Esophagus mucosa (tissue), 1 donor: ENCODE data around the gene GJA5. TPM values are rescaled to one million over a fixed set of nuclear protein-coding genes. Genes with fewer than 3 reads are reported as not detected.
"Not testable (repeated sequence)": the region's sequence is repeated elsewhere in the genome, so short reads cannot be mapped to it uniquely, and the experiment has no call there.

Source experiments
- ATAC-seq: fragments of 200-7000 bp; cut with Tn5 transposase; one replicate; pipeline ENCODE4 v1.9.1; 2020
- total RNA-seq: library from RNA; stranded (reverse); gene quantifications from one replicate; pipeline ENCODE4 v1.2.4, GENCODE V29; 2023
- donor health status: DM: yes; HTN: yes; CAD: no.

Gene GJA5
- total RNA-seq, 1 donor from 2014 or later, result 0.84 TPM

DNA sequence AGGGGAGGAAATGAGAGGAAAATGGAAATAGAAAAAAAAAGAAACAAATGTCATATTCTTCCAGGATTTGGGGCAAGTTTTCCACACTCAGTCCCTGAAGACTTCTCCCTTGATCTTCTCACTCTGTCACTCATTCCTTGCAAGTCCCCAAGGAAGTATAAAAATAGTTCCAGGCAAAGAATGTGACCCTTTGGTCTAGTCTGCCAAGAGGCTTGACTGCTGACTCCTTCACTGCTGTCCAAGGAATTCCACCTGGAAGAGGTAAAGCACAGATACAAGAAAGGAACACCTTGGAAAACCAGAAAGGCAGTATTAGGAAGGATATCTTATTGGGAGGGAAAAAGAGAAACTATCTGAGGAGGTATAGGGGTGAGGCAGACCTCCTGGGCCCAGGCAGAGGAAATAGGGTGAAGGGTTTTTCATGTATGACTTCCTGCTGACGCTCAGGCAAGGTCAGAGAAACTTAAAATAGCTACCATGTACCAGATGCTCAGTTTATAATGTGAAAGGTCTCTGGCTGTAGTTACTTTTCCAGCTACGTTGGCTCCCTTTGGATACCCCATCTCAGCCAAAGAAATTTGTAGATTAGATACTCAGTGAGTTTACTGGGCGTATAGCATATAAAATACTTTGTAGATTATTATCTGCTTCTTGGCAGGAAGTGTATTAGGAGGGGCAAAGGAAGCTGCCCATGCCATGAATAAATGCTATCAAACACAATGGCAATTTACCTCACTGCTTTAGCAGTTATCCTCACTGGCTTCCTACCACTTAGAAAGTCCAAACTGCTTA lies 2.0 kb upstream of the GJA5 start:
- ATAC-seq, result no peak

DNA sequence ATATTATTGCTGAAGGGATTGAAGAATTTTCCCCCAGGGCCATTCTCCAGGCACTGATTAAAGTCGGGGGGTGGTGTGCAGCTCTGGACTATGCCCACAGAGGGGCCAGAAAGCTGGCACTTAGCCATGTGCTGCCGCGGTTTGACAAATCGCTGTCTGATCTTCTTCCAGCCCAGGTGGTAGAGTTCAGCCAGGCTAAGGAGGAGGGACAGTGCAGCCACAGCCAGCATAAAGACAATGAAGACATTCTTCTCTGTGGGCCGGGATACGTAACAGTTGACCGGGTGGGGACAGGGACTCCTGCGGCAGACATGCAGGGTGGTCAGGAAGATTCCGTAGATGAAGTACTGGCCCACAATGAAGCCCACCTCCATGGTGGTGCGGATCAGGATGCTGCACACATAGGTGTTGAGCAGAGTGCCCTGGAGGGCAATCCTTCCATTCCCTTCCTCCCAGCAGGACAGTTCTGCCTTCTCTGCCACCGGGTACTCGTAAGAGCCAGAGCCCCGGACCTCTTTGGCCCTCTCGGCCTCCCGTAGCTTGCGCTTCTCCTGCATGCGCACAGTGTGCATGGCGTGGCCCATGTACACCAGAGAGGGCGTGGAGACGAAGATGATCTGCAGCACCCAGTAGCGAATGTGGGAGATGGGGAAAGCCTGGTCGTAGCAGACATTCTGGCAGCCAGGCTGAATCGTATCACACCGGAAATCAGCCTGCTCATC lies 1.9 kb downstream of the GJA5 start:
- ATAC-seq, result no peak

DNA sequence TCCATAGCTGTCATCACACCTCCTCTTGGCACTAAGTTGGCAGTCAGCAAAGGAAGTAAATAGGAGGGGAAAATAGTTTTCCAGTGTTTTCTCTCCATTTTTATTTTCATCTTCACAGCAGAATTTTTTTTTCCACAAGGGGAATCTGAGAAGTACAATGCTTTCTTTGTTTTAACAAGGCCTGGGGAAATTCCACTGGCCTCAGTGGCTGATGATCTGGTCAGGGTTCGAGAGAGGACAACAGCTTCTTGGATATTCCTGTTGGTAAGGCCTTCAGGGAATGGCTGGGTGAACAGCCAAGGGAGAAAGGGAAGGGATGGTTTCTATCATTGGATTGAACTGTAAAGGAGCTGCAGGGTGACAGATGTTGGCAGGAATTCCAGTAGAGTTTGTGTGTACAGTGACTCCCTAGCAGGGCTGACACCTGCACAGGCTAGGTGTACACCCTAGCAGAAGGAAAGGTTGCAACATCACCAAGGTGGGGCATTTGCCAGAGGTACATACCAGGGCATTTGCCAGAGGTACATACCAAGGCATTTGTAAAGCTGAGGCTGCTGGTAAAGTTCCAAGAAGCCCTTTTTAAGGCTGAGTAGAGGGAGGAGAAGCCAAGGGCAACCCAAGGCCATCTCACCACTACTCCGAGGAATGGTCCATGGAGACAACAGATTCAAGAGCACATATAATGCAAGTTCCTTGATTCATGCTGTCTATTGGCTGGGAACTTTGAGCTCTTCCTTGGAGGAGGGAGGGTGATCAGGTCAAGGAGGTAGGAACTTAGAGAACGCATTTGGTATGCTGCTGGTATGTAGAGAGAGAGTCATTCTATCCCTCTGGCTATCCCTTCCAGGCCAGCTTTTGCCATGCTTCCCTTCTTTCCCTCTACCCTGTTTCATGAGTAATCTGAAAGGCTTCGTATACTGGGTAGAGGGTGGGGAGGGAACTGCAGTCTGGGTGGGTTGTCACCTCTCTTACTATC lies 3.1 kb downstream of the GJA5 start:
- peak; percentile 97 for ATAC-seq

GRCh38 chr1:147756341-147756740 lies 4.1 kb downstream of the GJA5 start:
- ATAC-seq, result no peak

DNA sequence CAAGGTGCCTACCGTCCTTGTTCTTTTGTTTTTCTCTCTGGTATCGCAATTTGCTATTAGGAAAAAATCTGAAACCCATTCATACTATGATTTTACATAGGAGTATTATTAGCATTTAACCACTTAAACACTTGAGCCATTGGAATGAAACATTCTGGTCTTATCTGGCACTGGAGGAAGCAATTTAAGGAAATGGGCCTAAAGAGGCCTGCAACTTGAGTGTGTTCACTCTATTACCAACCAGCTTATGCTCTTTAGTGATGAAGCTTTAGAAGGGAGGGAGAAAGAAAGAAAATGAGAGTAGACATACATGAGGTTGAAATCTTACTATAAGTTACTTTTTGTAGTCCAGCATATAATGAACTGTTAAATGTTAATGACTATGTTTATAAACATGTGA lies 5.7 kb downstream of the GJA5 start:
- no peak for ATAC-seq

DNA sequence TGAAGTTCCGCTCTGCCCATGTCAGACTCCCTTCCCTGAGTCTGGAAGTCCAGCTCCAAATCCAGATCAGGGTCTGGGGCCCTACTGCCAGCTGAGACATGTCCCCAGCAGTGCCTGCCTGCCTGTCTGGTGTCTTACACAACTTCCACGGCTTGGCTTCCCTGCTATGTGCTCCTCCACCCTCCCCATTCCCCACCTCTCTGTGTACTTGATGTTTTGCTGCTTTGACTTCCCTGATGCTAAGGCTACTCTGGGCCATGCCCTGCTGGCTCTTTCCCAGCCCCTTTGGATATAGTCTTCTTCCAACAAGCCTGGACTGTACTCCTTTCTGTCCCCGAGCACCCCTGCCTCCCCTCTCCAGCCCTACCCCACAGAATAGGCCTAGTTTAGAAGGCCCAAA lies 7.3 kb downstream of the GJA5 start:
- ATAC-seq, result no peak

GRCh38 chr1:147752511-147752910 lies 7.9 kb downstream of the GJA5 start:
- ATAC-seq, result no peak

GRCh38 chr1:147751346-147751745 lies 9.1 kb downstream of the GJA5 start:
- ATAC-seq, result no peak

- ATAC-seq, result no peak
Measured at GRCh38 chr1:147750618-147751217, 9.7 kb downstream of the GJA5 start.

DNA sequence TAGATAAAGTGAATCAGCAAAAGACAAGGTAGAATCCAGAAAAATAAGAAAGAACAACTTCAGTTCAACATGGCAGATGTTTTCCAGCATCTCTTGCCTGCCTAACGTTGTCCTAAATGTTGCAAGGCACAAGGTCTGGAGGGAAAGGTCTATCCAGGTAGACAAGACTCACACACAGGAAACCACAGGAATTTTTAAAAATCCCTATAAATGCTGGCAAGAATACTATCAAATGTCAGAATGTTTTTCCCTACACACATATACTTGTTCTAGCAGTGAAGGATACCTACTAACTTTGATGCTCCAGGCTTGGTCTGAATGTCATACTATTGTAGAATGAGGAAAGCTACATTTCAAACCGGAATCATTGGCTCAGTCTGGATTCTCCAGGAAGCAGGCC lies 10.6 kb downstream of the GJA5 start:
- ATAC-seq, result no peak

- peak; percentile 9 for ATAC-seq
Measured at GRCh38 chr1:147748676-147749350, 11.6 kb downstream of the GJA5 start.

- no peak for ATAC-seq
Measured at GRCh38 chr1:147747966-147748365, 12.4 kb downstream of the GJA5 start.

- ATAC-seq, result no peak
Measured at GRCh38 chr1:147745271-147745670, 15.1 kb downstream of the GJA5 start.

GRCh38 chr1:147741065-147741464 lies 19.3 kb downstream of the GJA5 start:
- no peak for ATAC-seq

DNA sequence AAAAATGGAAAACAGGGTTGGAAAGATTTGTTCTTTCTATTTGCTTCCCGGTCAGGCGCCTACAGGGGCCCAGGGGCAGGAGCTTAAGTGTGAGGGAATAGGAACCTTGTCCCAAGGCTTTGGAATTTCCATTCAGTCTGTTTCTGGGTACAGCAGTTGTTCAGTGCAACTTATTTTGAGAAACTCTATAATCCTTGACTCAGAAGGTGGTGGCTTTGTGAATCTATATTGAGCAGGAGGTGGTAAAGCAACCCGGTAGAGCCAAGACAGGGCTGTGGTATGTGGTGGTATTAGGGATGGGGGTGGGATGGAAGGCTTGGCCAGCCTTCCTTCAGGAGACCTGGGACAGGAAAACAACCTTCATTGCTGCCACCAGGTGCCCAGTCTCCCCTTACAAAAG lies 20.0 kb downstream of the GJA5 start:
- no peak for ATAC-seq

GRCh38 chr1:147738739-147739476 lies 21.5 kb downstream of the GJA5 start:
- ATAC-seq, result no peak

- ATAC-seq, result no peak
Measured at GRCh38 chr1:147738129-147738528, 22.3 kb downstream of the GJA5 start.

GRCh38 chr1:147736883-147737282 lies 23.5 kb downstream of the GJA5 start:
- ATAC-seq, result no peak

GRCh38 chr1:147735423-147735822 lies 25.0 kb downstream of the GJA5 start:
- ATAC-seq, result no peak

GRCh38 chr1:147734291-147734841 lies 26.0 kb downstream of the GJA5 start:
- ATAC-seq, result not testable (repeated sequence)

DNA sequence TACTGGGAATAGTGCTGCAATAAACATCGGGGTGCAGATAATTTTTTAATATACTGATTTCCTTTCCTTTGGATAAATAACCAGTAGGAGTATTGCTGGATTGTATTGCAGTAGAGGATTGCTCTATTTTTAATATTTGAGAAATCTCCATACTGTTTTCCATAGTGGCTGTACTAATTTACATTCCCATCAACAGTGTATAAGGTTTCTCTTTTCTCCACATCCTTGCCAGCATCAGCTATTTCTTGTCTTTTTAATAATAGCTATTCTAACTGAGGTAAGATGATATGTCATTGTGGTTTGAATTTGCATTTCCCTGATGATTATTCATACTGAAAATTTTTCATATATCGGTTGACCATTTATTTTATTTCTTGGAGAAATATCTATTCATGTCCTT lies 31.1 kb downstream of the GJA5 start:
- ATAC-seq, result no peak
